ENCODE results near the gene TM4SF5.

TM4SF5 gene, protein sequence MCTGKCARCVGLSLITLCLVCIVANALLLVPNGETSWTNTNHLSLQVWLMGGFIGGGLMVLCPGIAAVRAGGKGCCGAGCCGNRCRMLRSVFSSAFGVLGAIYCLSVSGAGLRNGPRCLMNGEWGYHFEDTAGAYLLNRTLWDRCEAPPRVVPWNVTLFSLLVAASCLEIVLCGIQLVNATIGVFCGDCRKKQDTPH

DNA sequence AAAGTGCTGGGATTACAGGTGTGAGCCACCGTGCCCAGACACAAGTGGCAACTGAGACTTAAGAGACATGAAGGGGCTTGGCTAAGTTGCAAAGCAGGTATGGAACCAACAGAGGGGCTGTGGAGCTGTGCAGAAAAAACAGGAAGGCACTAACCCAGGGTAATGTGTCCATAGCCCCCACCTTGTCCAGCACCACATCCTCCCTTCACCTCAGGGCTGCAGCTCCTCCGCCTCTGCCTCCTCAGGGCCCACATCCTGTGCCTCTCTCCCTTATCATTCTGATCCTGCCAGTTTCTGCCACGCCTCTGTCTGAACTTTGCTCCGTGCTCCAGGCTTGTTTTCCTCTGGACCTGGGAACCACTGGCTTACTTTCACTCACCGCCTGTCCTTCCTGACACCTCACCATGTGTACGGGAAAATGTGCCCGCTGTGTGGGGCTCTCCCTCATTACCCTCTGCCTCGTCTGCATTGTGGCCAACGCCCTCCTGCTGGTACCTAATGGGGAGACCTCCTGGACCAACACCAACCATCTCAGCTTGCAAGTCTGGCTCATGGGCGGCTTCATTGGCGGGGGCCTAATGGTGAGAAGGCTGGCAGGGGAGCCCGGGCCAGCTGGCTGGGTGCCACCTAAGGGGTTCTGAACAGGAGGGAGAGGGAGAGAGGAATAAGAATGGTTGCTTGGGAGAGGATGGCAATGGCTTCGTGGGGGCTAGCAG is at the start of gene TM4SF5:
Gene TM4SF5 (plus strand): TSS at position 368 of the 716 bp plus-strand sequence. CDS start 37 bp downstream, at position 405.
- no peaks in the 10 kb centered on the region for H3F3A ChIP-seq (ENCODE audit: insufficient read depth)
- H3K36me3 ChIP-seq (ENCODE audit: low read length): no peaks in the 10 kb centered on the region
- H3K9me2 ChIP-seq (replicated peaks; ENCODE audit: insufficient read depth, low read length): no peaks in the 10 kb centered on the region
- no peaks in the 10 kb centered on the region for H3K9me3 ChIP-seq (ENCODE audit: insufficient read depth, low read length)
- no peak for TF ChIP-seq EZH2phosphoT487 (conservative IDR thresholded peaks at IDR 0.05; ENCODE audit: low read length)
- TF ChIP-seq, protein P1, sequence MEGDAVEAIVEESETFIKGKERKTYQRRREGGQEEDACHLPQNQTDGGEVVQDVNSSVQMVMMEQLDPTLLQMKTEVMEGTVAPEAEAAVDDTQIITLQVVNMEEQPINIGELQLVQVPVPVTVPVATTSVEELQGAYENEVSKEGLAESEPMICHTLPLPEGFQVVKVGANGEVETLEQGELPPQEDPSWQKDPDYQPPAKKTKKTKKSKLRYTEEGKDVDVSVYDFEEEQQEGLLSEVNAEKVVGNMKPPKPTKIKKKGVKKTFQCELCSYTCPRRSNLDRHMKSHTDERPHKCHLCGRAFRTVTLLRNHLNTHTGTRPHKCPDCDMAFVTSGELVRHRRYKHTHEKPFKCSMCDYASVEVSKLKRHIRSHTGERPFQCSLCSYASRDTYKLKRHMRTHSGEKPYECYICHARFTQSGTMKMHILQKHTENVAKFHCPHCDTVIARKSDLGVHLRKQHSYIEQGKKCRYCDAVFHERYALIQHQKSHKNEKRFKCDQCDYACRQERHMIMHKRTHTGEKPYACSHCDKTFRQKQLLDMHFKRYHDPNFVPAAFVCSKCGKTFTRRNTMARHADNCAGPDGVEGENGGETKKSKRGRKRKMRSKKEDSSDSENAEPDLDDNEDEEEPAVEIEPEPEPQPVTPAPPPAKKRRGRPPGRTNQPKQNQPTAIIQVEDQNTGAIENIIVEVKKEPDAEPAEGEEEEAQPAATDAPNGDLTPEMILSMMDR (IDR thresholded peaks at IDR 0.05; ENCODE audit: insufficient read depth, low read length, poor library complexity, severe bottlenecking): no peak
- H3K79me2 ChIP-seq (ENCODE audit: insufficient read depth, low read length): no peaks in the 10 kb centered on the region
- H3K4me3 ChIP-seq (ENCODE audit: insufficient read depth, low read length, poor library complexity, severe bottlenecking): no peak within 1 kb of the TSS
- no peak within 1 kb of the TSS for H3K9ac ChIP-seq (ENCODE audit: low read length)
- no peaks in the 10 kb centered on the region for H4K20me1 ChIP-seq (ENCODE audit: low read depth, low read length)
- H2AFZ ChIP-seq (ENCODE audit: low read depth, low read length, severe bottlenecking): no peak within 1 kb of the TSS
- no peak within 1 kb of the TSS for H3K4me2 ChIP-seq (ENCODE audit: low read depth, low read length, poor library complexity, severe bottlenecking)
- H3K27me3 ChIP-seq (ENCODE audit: low read length): no peaks in the 10 kb centered on the region
- no peak within 1 kb of the TSS for H3K27ac ChIP-seq (ENCODE audit: low read depth, low read length)

DNA sequence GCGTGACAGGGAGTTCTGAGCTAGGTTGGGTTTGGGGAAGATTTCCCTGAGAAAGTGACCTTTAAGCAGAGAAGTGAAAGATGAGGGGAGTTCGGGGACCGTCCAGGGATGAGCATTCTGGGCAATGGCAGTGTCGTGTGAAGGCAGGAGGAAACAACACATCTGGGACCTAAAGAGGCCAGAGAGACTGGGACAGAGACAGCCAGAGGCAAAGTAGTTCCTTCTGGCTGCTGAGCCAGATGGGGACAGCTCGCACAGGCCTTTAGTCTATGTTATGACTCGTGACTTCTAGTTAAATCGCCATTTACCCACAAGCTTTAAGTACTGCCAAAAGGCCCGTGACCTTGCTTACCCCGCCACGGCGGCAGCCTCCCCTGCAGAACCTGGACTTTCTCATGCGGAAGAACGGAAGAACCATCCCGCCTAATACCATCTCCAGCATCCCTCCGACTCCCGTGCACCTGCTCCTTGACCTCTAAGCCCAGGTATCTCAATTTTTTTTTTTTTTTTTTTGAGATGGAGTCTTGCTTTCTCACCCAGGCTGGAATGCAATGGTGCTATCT is 48.9 kb upstream of the TM4SF5 start:
- H3K9me3 ChIP-seq (ENCODE audit: insufficient read depth, low read length): no peaks in the 10 kb centered on the region
- H3K27me3 ChIP-seq (ENCODE audit: low read length): no peaks in the 10 kb centered on the region
- no peaks in the 10 kb centered on the region for H3K36me3 ChIP-seq (ENCODE audit: low read length)
- H4K20me1 ChIP-seq (ENCODE audit: low read depth, low read length): no peaks in the 10 kb centered on the region
- H3K9me2 ChIP-seq (replicated peaks; ENCODE audit: insufficient read depth, low read length): no peaks in the 10 kb centered on the region
- H3K4me2 ChIP-seq (ENCODE audit: low read depth, low read length, poor library complexity, severe bottlenecking): no peak overlapping the region
- no peak overlapping the region for H3K9ac ChIP-seq (ENCODE audit: low read length)
- no peaks in the 10 kb centered on the region for H3F3A ChIP-seq (ENCODE audit: insufficient read depth)
- TF ChIP-seq, protein P1 (IDR thresholded peaks at IDR 0.05; ENCODE audit: insufficient read depth, low read length, poor library complexity, severe bottlenecking): no peak
- no peak for TF ChIP-seq EZH2phosphoT487 (conservative IDR thresholded peaks at IDR 0.05; ENCODE audit: low read length)
- H3K79me2 ChIP-seq (ENCODE audit: insufficient read depth, low read length): no peaks in the 10 kb centered on the region
- no peak overlapping the region for H2AFZ ChIP-seq (ENCODE audit: low read depth, low read length, severe bottlenecking)
- no peak overlapping the region for H3K4me3 ChIP-seq (ENCODE audit: insufficient read depth, low read length, poor library complexity, severe bottlenecking)
- no peak overlapping the region for H3K27ac ChIP-seq (ENCODE audit: low read depth, low read length)

DNA sequence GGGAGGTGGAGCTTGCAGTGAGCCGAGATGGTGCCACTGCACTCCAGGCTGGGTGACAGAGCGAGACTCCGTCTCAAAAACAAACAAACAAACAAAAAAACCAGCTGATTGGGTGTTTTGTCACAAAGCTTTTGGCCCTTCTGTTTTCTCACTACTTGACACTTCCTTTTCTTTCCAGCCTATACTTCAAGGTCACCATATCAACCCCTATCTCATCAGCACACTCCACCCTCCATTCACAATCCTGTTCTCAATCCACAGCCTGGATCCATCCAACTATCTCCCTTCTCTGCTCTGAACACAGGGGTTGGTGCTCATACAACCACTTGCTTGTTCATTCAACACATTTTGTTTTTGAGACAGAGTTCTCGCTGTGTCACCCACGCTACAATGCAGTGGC is 47.0 kb upstream of the TM4SF5 start:
- H4K20me1 ChIP-seq (ENCODE audit: low read depth, low read length): no peaks in the 10 kb centered on the region
- no peaks in the 10 kb centered on the region for H3K36me3 ChIP-seq (ENCODE audit: low read length)
- H3K9ac ChIP-seq (ENCODE audit: low read length): no peak overlapping the region
- no peak overlapping the region for H3K4me3 ChIP-seq (ENCODE audit: insufficient read depth, low read length, poor library complexity, severe bottlenecking)
- no peaks in the 10 kb centered on the region for H3K9me2 ChIP-seq (replicated peaks; ENCODE audit: insufficient read depth, low read length)
- H3K4me2 ChIP-seq (ENCODE audit: low read depth, low read length, poor library complexity, severe bottlenecking): no peak overlapping the region
- no peaks in the 10 kb centered on the region for H3F3A ChIP-seq (ENCODE audit: insufficient read depth)
- H3K27me3 ChIP-seq (ENCODE audit: low read length): no peaks in the 10 kb centered on the region
- no peaks in the 10 kb centered on the region for H3K9me3 ChIP-seq (ENCODE audit: insufficient read depth, low read length)
- no peak overlapping the region for H3K27ac ChIP-seq (ENCODE audit: low read depth, low read length)
- no peak for TF ChIP-seq EZH2phosphoT487 (conservative IDR thresholded peaks at IDR 0.05; ENCODE audit: low read length)
- TF ChIP-seq, protein P1 (IDR thresholded peaks at IDR 0.05; ENCODE audit: insufficient read depth, low read length, poor library complexity, severe bottlenecking): no peak
- no peaks in the 10 kb centered on the region for H3K79me2 ChIP-seq (ENCODE audit: insufficient read depth, low read length)
- no peak overlapping the region for H2AFZ ChIP-seq (ENCODE audit: low read depth, low read length, severe bottlenecking)
